IMR-90 (cell line): ENCODE data around the gene TOP2B.

Experiments
- BHLHE40 ChIP-seq: fragments of 150-350 bp; IDR thresholded peaks from 2 replicates; pipeline ENCODE4 v1.6.1; 2016; ENCODE audit warnings: mild to moderate bottlenecking, low read depth, low read length
- POLR2A ChIP-seq: IDR thresholded peaks from 2 replicates; pipeline ENCODE4 v1.6.1; 2012; ENCODE audit warnings: mild to moderate bottlenecking, low read depth, low read length
- RFX5 ChIP-seq: IDR thresholded peaks from 2 replicates; pipeline ENCODE4 v1.8.0; 2012; ENCODE audit warnings: low read depth, mild to moderate bottlenecking, low read length, moderate library complexity
- TF ChIP-seq, protein P1 (sequence below): fragments of 150-350 bp; IDR thresholded peaks from 2 replicates; pipeline ENCODE4 v1.6.1; 2017; ENCODE audit warnings: mild to moderate bottlenecking, antibody characterized with exemption, low read length, low read depth

GRCh38 chr3:25713341-25713985 is 48.8 kb upstream of the TOP2B start:
- TF ChIP-seq POLR2A, result no peak
- TF ChIP-seq BHLHE40, result no peak
- TF ChIP-seq, protein P1, sequence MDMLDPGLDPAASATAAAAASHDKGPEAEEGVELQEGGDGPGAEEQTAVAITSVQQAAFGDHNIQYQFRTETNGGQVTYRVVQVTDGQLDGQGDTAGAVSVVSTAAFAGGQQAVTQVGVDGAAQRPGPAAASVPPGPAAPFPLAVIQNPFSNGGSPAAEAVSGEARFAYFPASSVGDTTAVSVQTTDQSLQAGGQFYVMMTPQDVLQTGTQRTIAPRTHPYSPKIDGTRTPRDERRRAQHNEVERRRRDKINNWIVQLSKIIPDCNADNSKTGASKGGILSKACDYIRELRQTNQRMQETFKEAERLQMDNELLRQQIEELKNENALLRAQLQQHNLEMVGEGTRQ, result no peak
- no peak for TF ChIP-seq RFX5
